IMR-90 (cell line): ENCODE results near the gene NANOS3. TPM values are rescaled to one million over a fixed set of nuclear protein-coding genes. Genes with fewer than 3 reads are reported as not detected.
A peak's percentile ranks its signal among the peaks of the same experiment; 100 is the strongest.

Experiments used
- ATAC-seq: fragments of 200-7000 bp; cut with Tn5 transposase; 2 replicates; pipeline ENCODE4 v1.9.1; 2020; ENCODE audit warnings: low read depth, mild to moderate bottlenecking, moderate library complexity
- BruUV-seq: library from RNA; stranded (reverse); fragments of 400-500 nt; replicated peaks from 2 replicates; lab custom pipeline; 2021; lab: Mats Ljungman, UMichigan
- CTCF ChIA-PET: fragments of 300-600 bp; formaldehyde crosslinking; extraction: SDS; loops from one replicate; lab custom pipeline; 2021; ENCODE audit warnings: antibody characterized with exemption; lab: Yijun Ruan, JAX
- POLR2A ChIA-PET: fragments of 300-600 bp; sonication (Branson Sonifier 250); formaldehyde crosslinking; loops from one replicate; lab custom pipeline; 2022; ENCODE audit warnings: antibody characterized with exemption; ENCODE audit not compliant: unreplicated experiment; lab: Charles Lee
- DNase-seq: peaks from one replicate; pipeline ENCODE4 v3.0.0; 2013
- H2AFZ ChIP-seq: replicated peaks from 2 replicates; pipeline ENCODE3; 2013; ENCODE audit warnings: low read length, mild to moderate bottlenecking; ENCODE audit not compliant: poor library complexity
- H2AK5ac ChIP-seq: 2 replicates; pipeline ENCODE4 v1.6.1; 2013; ENCODE audit warnings: low read depth, low read length, inconsistent platforms
- H2AK9ac ChIP-seq: replicated peaks from 2 replicates; pipeline ENCODE3; 2013; ENCODE audit warnings: mild to moderate bottlenecking, low read depth, low read length, moderate library complexity; ENCODE audit not compliant: poor library complexity
- H2BK120ac ChIP-seq: 2 replicates; pipeline ENCODE4 v1.6.1; 2013; ENCODE audit warnings: low read depth, low read length, inconsistent platforms
- H2BK15ac ChIP-seq: 3 replicates; pipeline ENCODE4 v1.6.1; 2013; ENCODE audit warnings: low read depth, low read length, inconsistent platforms
- H2BK20ac ChIP-seq: 2 replicates; pipeline ENCODE4 v1.6.1; 2013; ENCODE audit warnings: low read depth, mild to moderate bottlenecking, inconsistent platforms, low read length, moderate library complexity
- H2BK5ac ChIP-seq: 2 replicates; pipeline ENCODE4 v1.6.1; 2013; ENCODE audit warnings: mild to moderate bottlenecking, low read depth, low read length, inconsistent platforms; ENCODE audit not compliant: poor library complexity, severe bottlenecking
- H3K14ac ChIP-seq: replicated peaks from 2 replicates; pipeline ENCODE4 v1.6.1; 2013; ENCODE audit warnings: low read depth, low read length, inconsistent platforms
- H3K18ac ChIP-seq: 2 replicates; pipeline ENCODE4 v1.6.1; 2013; ENCODE audit warnings: low read depth, low read length, control low read depth
- H3K23ac ChIP-seq: 2 replicates; pipeline ENCODE4 v1.6.1; 2013; ENCODE audit warnings: low read depth, low read length, inconsistent platforms
- H3K27ac ChIP-seq: 2 replicates; pipeline ENCODE4 v1.5.1; 2013; ENCODE audit warnings: mild to moderate bottlenecking, control low read depth, low read length; ENCODE audit not compliant: insufficient read depth
- H3K27me3 ChIP-seq: 2 replicates; pipeline ENCODE4 v1.6.1; 2013; ENCODE audit warnings: low read length; ENCODE audit not compliant: control insufficient read depth, insufficient read depth
- H3K36me3 ChIP-seq: 2 replicates; pipeline ENCODE4 v1.6.1; 2013; ENCODE audit warnings: low read length, mixed read lengths; ENCODE audit not compliant: control insufficient read depth, insufficient read depth
- H3K4ac ChIP-seq: 2 replicates; pipeline ENCODE4 v1.6.1; 2013; ENCODE audit warnings: low read depth, low read length, inconsistent platforms
- H3K4me1 ChIP-seq: 2 replicates; pipeline ENCODE4 v1.6.1; 2013; ENCODE audit warnings: low read length, mixed read lengths; ENCODE audit not compliant: control insufficient read depth, insufficient read depth
- H3K4me2 ChIP-seq: 2 replicates; pipeline ENCODE4 v1.6.1; 2013; ENCODE audit warnings: low read depth, mild to moderate bottlenecking, control low read depth, low read length, moderate library complexity
- H3K4me3 ChIP-seq: 2 replicates; pipeline ENCODE4 v1.5.1; 2013; ENCODE audit warnings: low read depth, mild to moderate bottlenecking, control low read depth, low read length, moderate library complexity; ENCODE audit not compliant: insufficient read depth
- H3K56ac ChIP-seq: 2 replicates; pipeline ENCODE4 v1.6.1; 2013; ENCODE audit warnings: low read length, inconsistent platforms; ENCODE audit not compliant: insufficient read depth; ENCODE audit errors: extremely low read depth
- H3K79me1 ChIP-seq, 2 experiments: 2 replicates each; pipeline ENCODE4 v1.6.1; 2013; ENCODE audit warnings: low read length in 2 of 2, inconsistent platforms in 1 of 2, low read depth in 1 of 2
- H3K9ac ChIP-seq: 2 replicates; pipeline ENCODE4 v1.6.1; 2013; ENCODE audit warnings: low read depth, low read length, control low read depth
- H3K9me1 ChIP-seq: 2 replicates; pipeline ENCODE4 v1.6.1; 2013; ENCODE audit warnings: low read length, inconsistent platforms; ENCODE audit not compliant: insufficient read depth
- H3K9me3 ChIP-seq: 2 replicates; pipeline ENCODE4 v1.6.1; 2013; ENCODE audit warnings: low read length; ENCODE audit not compliant: control insufficient read depth, insufficient read depth
- H4K20me1 ChIP-seq: 2 replicates; pipeline ENCODE4 v1.6.1; 2013; ENCODE audit warnings: low read length, inconsistent platforms; ENCODE audit not compliant: insufficient read depth
- H4K5ac ChIP-seq: 2 replicates; pipeline ENCODE4 v1.6.1; 2013; ENCODE audit warnings: mild to moderate bottlenecking, low read depth, low read length, control low read depth
- H4K8ac ChIP-seq, 2 experiments: 2 replicates each; pipeline ENCODE4 v1.6.1; 2013; ENCODE audit warnings: low read depth in 2 of 2, low read length in 2 of 2, control low read depth in 1 of 2, inconsistent platforms in 1 of 2
- H4K91ac ChIP-seq: 2 replicates; pipeline ENCODE4 v1.6.1; 2013; ENCODE audit warnings: low read depth, low read length, inconsistent platforms; ENCODE audit not compliant: insufficient read depth
- ELK1 ChIP-seq: fragments of 150-350 bp; IDR thresholded peaks from 2 replicates; pipeline ENCODE4 v1.6.1; 2016; ENCODE audit warnings: low read depth, mild to moderate bottlenecking, low read length, moderate library complexity, borderline replicate concordance
- RFX5 ChIP-seq: IDR thresholded peaks from 2 replicates; pipeline ENCODE4 v1.8.0; 2012; ENCODE audit warnings: low read depth, mild to moderate bottlenecking, low read length, moderate library complexity
- WGBS, 2 experiments: methylation state at CpG; one replicate each; pipeline versions ENCODE4 v1.1.5 to v1.1.7; 2013; ENCODE audit warnings: missing lambda C conversion rate in 2 of 2; ENCODE audit not compliant: insufficient read length in 1 of 2; ENCODE audit errors: extremely low coverage in 2 of 2; 5-methylcytosine and 5-hydroxymethylcytosine counted together
- dilution Hi-C: fragments of 300-500 bp; cut with HindIII; formaldehyde crosslinking; loops from one replicate; pipeline ENCODE4 v1.14.3; 2018; ENCODE audit warnings: low sequenced_read_pairs; ENCODE audit not compliant: unreplicated experiment
- in situ Hi-C: fragments of 300-500 bp; cut with MboI; formaldehyde crosslinking; loops from 3 replicates; pipeline ENCODE4 v1.14.3; 2019; ENCODE audit warnings: low sequenced_read_pairs, inconsistent platforms, mixed read lengths
- intact Hi-C: fragments of 100-400 bp; cut with micrococcal nuclease; formaldehyde crosslinking; loops from 2 replicates; pipeline ENCODE4 v1.10.0; 2022
- polyA plus RNA-seq, 3 experiments: library from polyadenylated mRNA; depleted of rRNA; stranded (reverse); fragments of >200 nt; gene quantifications; 2 replicates each; pipeline ENCODE4 v1.2.3, GENCODE V29; 2012; ENCODE audit warnings: low replicate concordance in 1 of 3
- total RNA-seq: library from RNA; depleted of rRNA; stranded (reverse); fragments of >200 nt; gene quantifications from 2 replicates; pipeline ENCODE4 v1.2.3, GENCODE V29; 2012

Gene NANOS3
- total and polyA plus RNA-seq, 2 of the 4 experiments (the other 2 are of a cell fraction), result 0.63 TPM; not detected in 1

- dilution Hi-C loops (no loop called here), intact Hi-C loops (loop anchor here (5.0 to 10.0 kb wide), 2 partner anchors 320 to 602 kb away; no protein-coding TSS in a partner anchor), in situ Hi-C loops (loop anchor here (5.0 to 25.0 kb wide), 3 partner anchors 190 to 592 kb away; partner anchors contain the start of genes MISP3 and PTGER1)
- BruUV-seq, result no TSS peak
- Histone ChIP-seq H3K9me3 (no peaks in the 10 kb centered on the region), H3K4ac (no peak overlapping the region), H3K79me1 (no peaks in the 10 kb centered on the region), H3K9me1 (peaks cover 9% of the 10 kb centered on the region; the same call in 1 of the 2 replicates), H3K4me1 (peaks cover 19% of the 10 kb centered on the region), H2BK120ac (no peak overlapping the region), H3K56ac (no peak overlapping the region), H3K4me3 (no peak overlapping the region), H2BK5ac (no peak overlapping the region), H2BK20ac (no peak overlapping the region), H3K4me2 (no peak overlapping the region), H4K20me1 (no peaks in the 10 kb centered on the region), H3K36me3 (no peaks in the 10 kb centered on the region), H4K5ac (no peak overlapping the region), H3K27ac (no peak overlapping the region), H4K8ac (no peak overlapping the region), H2BK15ac (no peak overlapping the region), H2AK9ac (no peak overlapping the region), H3K23ac (no peak overlapping the region), H3K9ac (no peak overlapping the region), H2AFZ (peak overlapping the region; percentile 32), H3K18ac (no peak overlapping the region), H3K27me3 (peaks cover 2% of the 10 kb centered on the region; the same call in 1 of the 2 replicates), H3K14ac (no peak overlapping the region), H2AK5ac (no peak overlapping the region), H4K91ac (no peak overlapping the region)
- 100% methylated on average over 1 of the region's 5 CpGs; no CpG with 5 or more reads in 1 of the 2 experiments for WGBS, 2 experiments
- TF ChIP-seq ELK1, result no peak
- TF ChIP-seq RFX5, result no peak
- ChIA-PET POLR2A (no interaction called here), CTCF (interaction anchor here (1.5 kb wide), 1 partner anchor 177 kb away, joined by 3 read pairs; no protein-coding TSS in a partner anchor)
- DNase-seq (no peak), ATAC-seq (no peak)
Observed at GRCh38 chr19:13882419-13882795, 5.5 kb downstream of the NANOS3 start.
